T-cell (primary cell): ENCODE results near the gene MRPL16. TPM values are rescaled to one million over a fixed set of nuclear protein-coding genes. Genes with fewer than 3 reads are reported as not detected.

ENCODE experiments used
- ATAC-seq, 4 experiments: fragments of 200-7000 bp in 3 of 4; fragments of 150-1000 bp in 1 of 4; cut with Tn5 transposase; replicated peaks in 1 of 4; 1 replicate in 3 of 4; 2 replicates in 1 of 4; pipeline ENCODE4 v1.10.0; 2021; ENCODE audit warnings: moderate library complexity in 3 of 4, mild to moderate bottlenecking in 2 of 4, moderate number of reproducible peaks in 1 of 4
- CTCF ChIA-PET, 2 donors: fragments of 300-600 bp; sonication (Branson Sonifier 250); formaldehyde crosslinking; loops; one replicate each; lab custom pipeline; 2022; ENCODE audit warnings: antibody characterized with exemption in 2 of 2; lab: Charles Lee
- POLR2A ChIA-PET, 2 donors: fragments of 300-600 bp; sonication (Branson Sonifier 250); formaldehyde crosslinking; loops; one replicate each; lab custom pipeline; 2022; ENCODE audit warnings: antibody characterized with exemption in 2 of 2; lab: Charles Lee
- DNase-seq, 35 experiments: peaks; one replicate each; pipeline versions ENCODE4 v3.0.0 to v3.0.0-alpha.2; 2013 to 2023
- H3K27ac ChIP-seq: one replicate; pipeline ENCODE4 v1.5.1; 2013; ENCODE audit warnings: low read length
- H3K27me3 ChIP-seq, 2 experiments: replicated peaks in 1 of 2; 1 replicate in 1 of 2; 2 replicates in 1 of 2; pipeline versions ENCODE4 v1.6.1 to v1.7.0; 2013; ENCODE audit warnings: low read length in 1 of 2, mixed read lengths in 1 of 2; ENCODE audit not compliant: control insufficient read depth in 2 of 2, insufficient read depth in 2 of 2; ENCODE audit errors: extremely low read depth in 1 of 2
- H3K36me3 ChIP-seq, 2 donors: 1 replicate in 1 of 2; 2 replicates in 1 of 2; pipeline versions ENCODE4 v1.6.1 to v1.7.0; 2013; ENCODE audit warnings: low read length in 1 of 2; ENCODE audit not compliant: control insufficient read depth in 2 of 2, insufficient read depth in 1 of 2; ENCODE audit errors: extremely low read depth in 1 of 2
- H3K4me1 ChIP-seq, 2 experiments: 1 replicate in 1 of 2; 2 replicates in 1 of 2; pipeline versions ENCODE4 v1.6.1 to v1.7.0; 2013; ENCODE audit warnings: low read length in 2 of 2, mixed read lengths in 1 of 2; ENCODE audit not compliant: insufficient read depth in 2 of 2, control insufficient read depth in 1 of 2; ENCODE audit errors: extremely low read depth in 1 of 2
- H3K4me3 ChIP-seq, 2 donors: 1 replicate in 1 of 2; 2 replicates in 1 of 2; pipeline versions ENCODE4 v1.5.1 to v1.7.0; 2013; ENCODE audit warnings: mild to moderate bottlenecking in 2 of 2, low read length in 1 of 2, moderate library complexity in 1 of 2; ENCODE audit not compliant: control insufficient read depth in 1 of 2; ENCODE audit errors: extremely low read depth in 1 of 2
- H3K9me3 ChIP-seq: 2 replicates; pipeline ENCODE4 v1.7.0; 2013
- H3K27ac Mint-ChIP-seq, 2 donors: one replicate each; pipeline ENCODE4 v1.8.0; 2020 to 2021; ENCODE audit warnings: mild to moderate bottlenecking in 2 of 2, mixed read lengths in 2 of 2
- H3K27me3 Mint-ChIP-seq, 2 donors: one replicate each; pipeline ENCODE4 v1.8.0; 2021 to 2022; ENCODE audit warnings: mixed read lengths in 2 of 2
- H3K36me3 Mint-ChIP-seq: one replicate; pipeline ENCODE4 v1.8.0; 2021; ENCODE audit warnings: mixed read lengths
- H3K4me1 Mint-ChIP-seq, 3 donors: one replicate each; pipeline ENCODE4 v1.8.0; 2020 to 2022; ENCODE audit warnings: mixed read lengths in 3 of 3, mild to moderate bottlenecking in 1 of 3
- H3K4me3 Mint-ChIP-seq, 3 donors: one replicate each; pipeline ENCODE4 v1.8.0; 2020 to 2022; ENCODE audit warnings: mild to moderate bottlenecking in 3 of 3, mixed read lengths in 3 of 3, moderate library complexity in 3 of 3
- H3K9me3 Mint-ChIP-seq, 3 donors: one replicate each; pipeline ENCODE4 v1.8.0; 2020 to 2022; ENCODE audit warnings: mixed read lengths in 3 of 3
- WGBS: methylation state at CpG from one replicate; pipeline ENCODE4 v1.1.5; 2013; ENCODE audit warnings: missing lambda C conversion rate; ENCODE audit not compliant: insufficient coverage; 5-methylcytosine and 5-hydroxymethylcytosine counted together
- total RNA-seq, 35 experiments: library from RNA in 6 of 35; stranded (reverse) in 6 of 35; fragments of 120-200 nt in 1 of 35; gene quantifications; one replicate each; pipeline versions ENCODE4 v1.2.1 to v1.2.4 and lab custom pipeline; 2013 to 2026

MRPL16 gene
- total RNA-seq, 5 donors from 2014 or later (not counting 1 experiment from before 2014, with no cell fraction given): 24.0 to 46.3 (median 39.7) TPM

- Histone ChIP-seq H3K9me3 (no peaks in the 10 kb centered on the region), H3K36me3 (peaks cover 0 to 2% of the 10 kb centered on the region in 2 donors), H3K27ac (no peak overlapping the region), H3K27me3 (no peaks in the 10 kb centered on the region), H3K4me1 (peaks cover 0 to 4% of the 10 kb centered on the region in 2 experiments), H3K4me3 (no peak overlapping the region)
- Mint-ChIP-seq H3K27me3 (no peaks in the 10 kb centered on the region), H3K27ac (peak overlapping the region in 1 of 2 donors; percentile 36), H3K9me3 (no peaks in the 10 kb centered on the region), H3K4me3 (no peak overlapping the region), H3K4me1 (peaks cover 5 to 30% (median 11%) of the 10 kb centered on the region in 3 donors), H3K36me3 (peaks cover 31% of the 10 kb centered on the region)
- DNase-seq (no peak), ATAC-seq (no peak)
- ChIA-PET POLR2A (no interaction called here), CTCF (interaction anchor here in 1 of 2 donors (1.1 kb wide), 1 partner anchor 17 kb away, joined by 3 read pairs; no protein-coding TSS in a partner anchor)
- 54% methylated on average over 3 of the region's 4 CpGs for WGBS
These were observed 26.9 kb downstream of the MRPL16 start for GRCh38 chr11:59783632-59784090.

GRCh38 chr11:59782080-59782479, 28.5 kb downstream of the MRPL16 start:
- H3K4me3 Mint-ChIP-seq: no peak overlapping the region
- WGBS: no CpG with 5 or more reads among the region's 2 CpGs
- no peak overlapping the region for H3K27ac Mint-ChIP-seq
- peaks cover 27% of the 10 kb centered on the region for H3K36me3 Mint-ChIP-seq
- Histone ChIP-seq H3K36me3 (no peaks in the 10 kb centered on the region), H3K9me3 (no peaks in the 10 kb centered on the region), H3K27me3 (no peaks in the 10 kb centered on the region), H3K27ac (no peak overlapping the region), H3K4me3 (no peak overlapping the region), H3K4me1 (peaks cover 0 to 4% of the 10 kb centered on the region in 2 experiments)
- no peak for DNase-seq
- H3K9me3 Mint-ChIP-seq: no peaks in the 10 kb centered on the region
- peaks cover 5 to 30% (median 11%) of the 10 kb centered on the region in 3 donors for H3K4me1 Mint-ChIP-seq
- ChIA-PET POLR2A (no interaction called here), CTCF (no interaction called here)
- ATAC-seq: no peak
- no peaks in the 10 kb centered on the region for H3K27me3 Mint-ChIP-seq

- Histone ChIP-seq H3K27ac (no peak overlapping the region), H3K27me3 (no peaks in the 10 kb centered on the region), H3K9me3 (no peaks in the 10 kb centered on the region), H3K36me3 (no peaks in the 10 kb centered on the region), H3K4me3 (no peak overlapping the region), H3K4me1 (peaks cover 0 to 4% of the 10 kb centered on the region in 2 experiments)
- no peak overlapping the region for H3K4me3 Mint-ChIP-seq
- POLR2A ChIA-PET: no interaction called here
- H3K36me3 Mint-ChIP-seq: peaks cover 42% of the 10 kb centered on the region
- H3K27me3 Mint-ChIP-seq: no peaks in the 10 kb centered on the region
- ATAC-seq (no peak), DNase-seq (no peak)
- H3K9me3 Mint-ChIP-seq: no peaks in the 10 kb centered on the region
- WGBS: 57% methylated on average over 1 of the region's 1 CpG
- H3K4me1 Mint-ChIP-seq: peaks cover 0 to 38% (median 22%) of the 10 kb centered on the region in 3 donors
- H3K27ac Mint-ChIP-seq: no peak overlapping the region
- CTCF ChIA-PET: no interaction called here
These were observed 31.1 kb downstream of the MRPL16 start for GRCh38 chr11:59779487-59779886.

GRCh38 chr11:59778122-59778521, 32.5 kb downstream of the MRPL16 start:
- ATAC-seq: no peak
- no peaks in the 10 kb centered on the region for H3K9me3 Mint-ChIP-seq
- Histone ChIP-seq H3K4me1 (peaks cover 0 to 6% of the 10 kb centered on the region in 2 experiments), H3K27me3 (no peaks in the 10 kb centered on the region), H3K9me3 (no peaks in the 10 kb centered on the region), H3K4me3 (no peak overlapping the region), H3K36me3 (peaks cover 0 to 6% of the 10 kb centered on the region in 2 donors), H3K27ac (no peak overlapping the region)
- no peak for DNase-seq
- peaks cover 5 to 32% (median 17%) of the 10 kb centered on the region in 3 donors for H3K4me1 Mint-ChIP-seq
- no peaks in the 10 kb centered on the region for H3K27me3 Mint-ChIP-seq
- 97% methylated on average over 2 of the region's 2 CpGs for WGBS
- peak overlapping the region in 1 of 2 donors; percentile 16 for H3K27ac Mint-ChIP-seq
- ChIA-PET CTCF (interaction anchor here (0.7 kb wide), 2 partner anchors 22 to 31 kb away, joined by 5 to 6 read pairs; no protein-coding TSS in a partner anchor), POLR2A (no interaction called here)
- no peak overlapping the region for H3K4me3 Mint-ChIP-seq
- H3K36me3 Mint-ChIP-seq: peaks cover 42% of the 10 kb centered on the region

GRCh38 chr11:59777104-59777503, 33.5 kb downstream of the MRPL16 start:
- Histone ChIP-seq H3K36me3 (peaks cover 0 to 6% of the 10 kb centered on the region in 2 donors), H3K9me3 (no peaks in the 10 kb centered on the region), H3K4me1 (peaks cover 10% of the 10 kb centered on the region in 2 experiments), H3K27me3 (no peaks in the 10 kb centered on the region), H3K27ac (no peak overlapping the region), H3K4me3 (no peak overlapping the region)
- ChIA-PET POLR2A (no interaction called here), CTCF (no interaction called here)
- DNase-seq (no peak), ATAC-seq (no peak)
- Mint-ChIP-seq H3K27ac (no peak overlapping the region), H3K27me3 (no peaks in the 10 kb centered on the region), H3K36me3 (peaks cover 42% of the 10 kb centered on the region), H3K9me3 (no peaks in the 10 kb centered on the region), H3K4me3 (no peak overlapping the region), H3K4me1 (peaks cover 15 to 36% (median 25%) of the 10 kb centered on the region in 3 donors)
- WGBS: 90% methylated on average over 4 of the region's 5 CpGs

- Histone ChIP-seq H3K4me1 (peaks cover 16 to 17% of the 10 kb centered on the region in 2 experiments), H3K9me3 (no peaks in the 10 kb centered on the region), H3K36me3 (peaks cover 0 to 6% of the 10 kb centered on the region in 2 donors), H3K4me3 (no peak overlapping the region), H3K27me3 (no peaks in the 10 kb centered on the region), H3K27ac (no peak overlapping the region)
- ChIA-PET CTCF (no interaction called here), POLR2A (no interaction called here)
- Mint-ChIP-seq H3K4me3 (no peak overlapping the region), H3K27me3 (no peaks in the 10 kb centered on the region), H3K4me1 (peaks cover 22 to 40% (median 32%) of the 10 kb centered on the region in 3 donors), H3K27ac (peak overlapping the region in 1 of 2 donors; percentile 12), H3K36me3 (peaks cover 37% of the 10 kb centered on the region), H3K9me3 (no peaks in the 10 kb centered on the region)
- WGBS: 83% methylated on average over 3 of the region's 5 CpGs
- ATAC-seq (no peak), DNase-seq (no peak)
These were observed 34.1 kb downstream of the MRPL16 start for GRCh38 chr11:59776210-59777066.
